OCI-LY7 (cell line): Measurements from ENCODE around the gene STPG1.

Experiments
- CTCF ChIP-seq: fragments of 200-600 bp; sonication (generic); conservative IDR thresholded peaks from 2 replicates; pipeline ENCODE4 v1.5.1; 2014; ENCODE audit warnings: mild to moderate bottlenecking, antibody characterized with exemption, low read length, moderate library complexity, mixed read lengths
- EZH2phosphoT487 ChIP-seq: fragments of 200-600 bp; sonication (generic); IDR thresholded peaks from 2 replicates; pipeline ENCODE4 v1.6.1; 2018; ENCODE audit warnings: low read depth, borderline replicate concordance, mild to moderate bottlenecking, mixed run types, antibody characterized with exemption, low read length, moderate library complexity, mixed read lengths

- TF ChIP-seq CTCF (no peak), EZH2phosphoT487 (no peak)
These were observed 46.1 kb upstream of the STPG1 start for GRCh38 chr1:24459551-24460266.
